Measurements from ENCODE around the gene ALDOB. TPM values are rescaled to one million over a fixed set of nuclear protein-coding genes. Genes with fewer than 3 reads are reported as not detected.

Gene ALDOB
- not detected for polyA plus RNA-seq (2012; ENCODE audit: insufficient read depth, insufficient read length)

- no peak for DNase-seq (ENCODE audit: low read depth, low spot score)
- no peak within 1 kb of the TSS for H3K4me3 ChIP-seq (ENCODE audit: low read length)
These were observed at the start of gene ALDOB for GRCh38 chr9:101435601-101436079. ALDOB (minus strand) TSS chr9:101435774; CDS start chr9:101430887, 4,887 bp downstream.

DNA sequence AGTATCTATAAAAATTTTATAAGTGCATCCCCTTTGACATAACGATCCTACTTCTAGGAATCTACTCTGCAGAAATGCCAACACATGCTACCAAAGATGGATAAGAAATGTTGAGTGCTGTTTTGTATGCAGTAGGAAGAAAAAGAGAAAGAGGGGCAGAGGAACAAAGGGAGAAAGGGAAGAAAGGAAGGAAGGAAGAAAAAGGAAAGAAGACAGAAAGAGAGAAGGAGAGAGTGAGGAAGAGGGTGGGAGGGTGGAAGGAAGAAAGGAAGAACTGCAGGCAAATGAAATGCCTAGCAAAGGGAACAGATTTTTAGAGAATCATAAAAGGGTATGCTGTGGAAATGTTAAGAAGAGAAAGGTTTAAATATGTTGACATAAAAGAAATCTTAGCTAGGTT, 48.5 kb upstream of the ALDOB start:
- DNase-seq (ENCODE audit: low read depth, low spot score): no peak
- H3K4me3 ChIP-seq (ENCODE audit: low read length): no peak overlapping the region

DNA sequence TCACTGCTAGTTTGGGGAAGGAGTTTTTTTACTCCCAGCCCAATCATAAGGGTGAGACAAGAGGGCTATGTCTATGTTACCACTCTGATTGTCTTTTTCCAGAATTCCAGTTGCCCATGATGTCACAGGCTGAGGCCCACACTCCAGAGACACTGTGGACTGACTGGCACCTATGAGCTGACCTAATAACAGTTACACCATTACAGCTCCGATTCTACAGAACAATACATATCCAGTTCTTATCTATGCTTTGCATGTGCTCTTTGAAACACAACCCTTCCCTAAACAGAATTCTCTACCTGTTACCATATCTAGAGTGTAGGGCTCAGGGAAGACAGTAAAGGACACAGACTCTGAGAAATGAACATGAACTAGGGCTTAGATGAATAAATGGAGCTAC, 45.7 kb upstream of the ALDOB start:
- H3K4me3 ChIP-seq (ENCODE audit: low read length): no peak overlapping the region
- DNase-seq (ENCODE audit: low read depth, low spot score): no peak

GRCh38 chr9:101480386-101480785, 44.8 kb upstream of the ALDOB start:
- H3K4me3 ChIP-seq (ENCODE audit: low read length): no peak overlapping the region
- DNase-seq (ENCODE audit: low read depth, low spot score): no peak

- no peak overlapping the region for H3K4me3 ChIP-seq (ENCODE audit: low read length)
- DNase-seq (ENCODE audit: low read depth, low spot score): no peak
These were observed 43.9 kb upstream of the ALDOB start for GRCh38 chr9:101479338-101480030.

DNA sequence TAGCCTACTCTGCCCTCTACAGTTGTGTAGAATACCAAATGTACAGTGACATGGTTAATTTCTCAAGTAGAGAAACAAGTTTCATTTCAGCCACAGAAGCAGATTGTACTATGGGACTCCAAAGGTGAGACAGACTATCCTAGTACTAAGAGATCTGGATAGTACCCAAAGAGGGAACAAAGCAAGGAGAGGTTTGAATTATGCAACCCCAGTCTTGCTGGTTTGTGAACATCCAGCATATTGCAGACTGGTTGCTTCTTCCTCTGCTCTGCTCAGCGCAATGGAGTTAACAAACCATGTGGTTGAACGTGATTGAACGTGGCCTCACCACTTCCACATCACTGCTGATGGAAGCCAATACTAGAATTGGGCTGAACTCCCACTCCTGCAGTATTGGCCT, 43.3 kb upstream of the ALDOB start:
- H3K4me3 ChIP-seq (ENCODE audit: low read length): no peak overlapping the region
- no peak for DNase-seq (ENCODE audit: low read depth, low spot score)

GRCh38 chr9:101478444-101478843, 42.9 kb upstream of the ALDOB start:
- no peak overlapping the region for H3K4me3 ChIP-seq (ENCODE audit: low read length)
- DNase-seq (ENCODE audit: low read depth, low spot score): no peak

DNA sequence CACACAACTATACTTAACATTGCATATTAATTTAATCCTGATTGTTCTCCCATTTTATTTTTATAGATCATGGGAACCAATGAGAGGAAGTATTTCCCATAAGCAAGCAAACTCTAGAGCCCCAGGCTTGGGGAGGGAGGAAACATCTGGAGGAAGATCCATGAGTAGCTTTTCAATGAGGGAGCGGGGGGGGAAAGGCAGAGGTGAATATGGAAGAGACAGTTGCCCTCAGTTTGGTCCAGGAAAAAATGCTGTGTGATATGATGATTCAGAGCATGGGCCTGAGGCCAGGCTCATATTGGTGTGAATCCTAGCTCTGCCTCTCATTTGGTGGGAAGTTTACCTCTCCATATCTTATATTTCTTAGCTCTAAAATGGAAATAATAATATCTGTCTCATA, 42.2 kb upstream of the ALDOB start:
- DNase-seq (ENCODE audit: low read depth, low spot score): no peak
- H3K4me3 ChIP-seq (ENCODE audit: low read length): no peak overlapping the region

DNA sequence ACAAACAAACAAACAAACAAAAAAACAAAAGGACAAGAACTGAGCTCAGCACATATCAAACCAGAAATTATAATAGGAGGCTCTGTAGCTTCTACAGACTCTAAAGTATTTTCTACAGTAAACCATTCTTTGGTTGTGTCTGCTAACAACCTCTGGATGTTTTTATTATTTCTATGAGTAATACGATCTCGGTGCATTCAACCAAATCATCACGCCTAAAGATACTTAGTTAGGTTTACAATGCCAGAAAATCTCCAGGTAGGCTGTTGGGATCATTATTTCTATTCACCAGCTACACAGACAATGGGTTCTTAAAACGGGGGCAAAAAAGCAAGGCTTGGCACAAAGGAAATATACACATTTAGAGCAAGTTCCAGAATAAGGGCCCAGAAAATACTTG, 41.6 kb upstream of the ALDOB start:
- H3K4me3 ChIP-seq (ENCODE audit: low read length): no peak overlapping the region
- no peak for DNase-seq (ENCODE audit: low read depth, low spot score)

GRCh38 chr9:101476576-101477208, 41.1 kb upstream of the ALDOB start:
- H3K4me3 ChIP-seq (ENCODE audit: low read length): no peak overlapping the region
- DNase-seq (ENCODE audit: low read depth, low spot score): no peak

- H3K4me3 ChIP-seq (ENCODE audit: low read length): no peak overlapping the region
- no peak for DNase-seq (ENCODE audit: low read depth, low spot score)
These were observed 37.3 kb upstream of the ALDOB start for GRCh38 chr9:101472891-101473290.

- H3K4me3 ChIP-seq (ENCODE audit: low read length): no peak overlapping the region
- DNase-seq (ENCODE audit: low read depth, low spot score): no peak
These were observed 35.4 kb upstream of the ALDOB start for GRCh38 chr9:101470929-101471328.

DNA sequence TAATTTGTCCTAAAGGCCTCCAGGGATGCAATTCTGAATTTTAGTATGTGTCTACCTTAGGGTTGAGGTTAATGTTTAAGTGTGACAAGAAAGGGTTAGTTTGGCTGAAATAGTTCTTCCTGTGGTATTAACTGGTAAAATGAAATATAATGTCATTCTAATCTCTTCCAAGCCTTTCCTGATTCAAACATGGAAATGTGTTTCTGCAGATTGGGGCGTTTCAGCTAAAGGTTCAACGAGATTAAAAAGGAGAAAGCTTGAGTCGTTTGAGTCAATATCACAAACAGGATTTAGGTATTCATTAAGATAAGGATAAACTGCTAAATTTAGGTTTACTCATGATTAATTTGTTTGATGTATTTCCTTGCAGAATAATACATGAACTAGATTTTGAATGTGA, 34.4 kb upstream of the ALDOB start:
- no peak overlapping the region for H3K4me3 ChIP-seq (ENCODE audit: low read length)
- no peak for DNase-seq (ENCODE audit: low read depth, low spot score)

DNA sequence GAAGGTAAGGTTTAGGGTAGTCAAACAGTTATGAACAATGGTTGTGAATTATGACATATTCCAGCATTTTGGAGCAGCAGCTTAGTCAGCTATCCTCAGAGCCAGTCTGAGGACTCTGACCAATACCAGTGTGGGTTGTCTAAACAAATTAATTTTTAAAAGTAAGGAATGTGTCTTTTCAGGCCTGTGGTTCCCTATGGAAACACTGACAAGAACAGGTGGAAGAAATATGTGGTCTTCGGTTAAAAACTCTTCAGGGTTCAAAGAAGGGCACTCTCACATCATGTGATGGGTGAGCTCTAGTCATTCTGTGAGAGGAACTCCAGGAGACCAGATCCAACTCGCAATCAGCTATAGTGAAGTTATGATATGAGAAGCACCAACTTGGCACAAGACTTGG, 33.5 kb upstream of the ALDOB start:
- no peak for DNase-seq (ENCODE audit: low read depth, low spot score)

GRCh38 chr9:101468116-101468515, 32.5 kb upstream of the ALDOB start:
- DNase-seq (ENCODE audit: low read depth, low spot score): no peak
- no peak overlapping the region for H3K4me3 ChIP-seq (ENCODE audit: low read length)

More for the DNA sequence above, 33.5 kb upstream of the ALDOB start:
- no peak overlapping the region for H3K4me3 ChIP-seq (ENCODE audit: low read length)

- no peak overlapping the region for H3K4me3 ChIP-seq (ENCODE audit: low read length)
These were observed 32.1 kb upstream of the ALDOB start for GRCh38 chr9:101467690-101468089.

DNA sequence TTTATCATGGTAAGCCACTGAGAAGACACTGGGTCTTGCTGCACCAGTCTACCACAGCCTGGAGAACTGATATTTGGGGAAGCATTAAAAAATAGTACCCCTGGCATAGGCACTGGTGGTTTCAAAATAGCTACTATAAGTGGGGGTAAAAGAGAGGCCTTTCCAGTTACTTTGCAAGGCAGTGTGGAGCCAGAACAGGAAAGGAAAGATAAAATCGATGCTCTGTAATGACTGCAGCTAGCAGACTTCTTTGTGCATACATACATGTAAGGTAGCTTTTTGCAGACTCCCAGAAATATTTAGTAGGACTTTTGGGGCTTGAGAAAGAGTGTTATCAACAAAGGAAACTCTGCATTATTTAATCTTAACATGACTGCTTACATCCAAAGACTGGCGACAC, 31.3 kb upstream of the ALDOB start:
- no peak for DNase-seq (ENCODE audit: low read depth, low spot score)
- H3K4me3 ChIP-seq (ENCODE audit: low read length): no peak overlapping the region

More at GRCh38 chr9:101467690-101468089, 32.1 kb upstream of the ALDOB start:
- DNase-seq (ENCODE audit: low read depth, low spot score): no peak

DNA sequence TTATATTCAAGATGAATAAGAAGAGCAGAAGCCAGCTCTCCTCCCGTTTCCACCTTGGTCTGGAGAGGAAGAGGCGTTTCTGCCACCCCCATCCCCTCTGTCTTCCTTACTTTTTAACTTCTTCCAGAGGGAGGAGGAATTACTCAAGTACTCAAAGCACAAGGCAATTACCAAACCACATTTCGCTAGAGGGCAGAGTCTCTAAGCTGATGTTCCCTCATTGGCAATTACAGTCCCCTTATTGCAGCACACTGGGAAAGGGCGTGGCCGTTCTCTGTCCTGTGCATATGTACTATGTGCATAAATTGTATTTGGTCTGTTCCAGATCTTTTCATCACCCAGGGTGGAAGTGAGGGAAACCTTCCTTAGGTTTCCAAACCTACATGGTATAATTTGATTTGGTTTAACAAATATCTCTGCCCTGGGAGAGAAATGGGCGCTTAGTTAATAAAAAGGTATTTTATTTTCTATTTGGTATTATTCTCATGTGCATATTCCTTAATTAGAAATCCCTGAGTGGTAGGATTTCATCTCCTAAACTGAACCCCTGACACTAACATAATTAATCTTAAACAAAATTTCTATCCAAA, 29.8 kb upstream of the ALDOB start:
- H3K4me3 ChIP-seq (ENCODE audit: low read length): no peak overlapping the region
- DNase-seq (ENCODE audit: low read depth, low spot score): peak; percentile 48

DNA sequence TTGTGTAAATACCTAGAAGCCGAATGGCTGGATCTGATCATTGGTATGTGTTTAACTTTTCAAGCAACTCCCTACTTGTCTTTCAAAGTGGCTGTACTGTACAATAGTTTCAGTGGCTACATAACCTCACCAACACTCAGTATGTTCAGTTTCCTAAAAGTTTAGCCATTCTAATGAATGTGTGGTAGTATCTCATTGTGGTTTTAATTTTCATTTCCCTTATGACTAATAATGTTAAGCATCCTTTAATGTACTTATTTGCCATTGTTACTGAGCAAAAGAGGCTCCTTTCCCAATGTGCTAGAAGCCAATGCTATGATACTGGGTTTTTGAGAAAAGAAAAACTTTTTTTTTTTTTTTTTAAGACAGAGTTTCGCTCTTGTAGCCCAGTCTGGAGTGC, 27.8 kb upstream of the ALDOB start:
- no peak overlapping the region for H3K4me3 ChIP-seq (ENCODE audit: low read length)
- no peak for DNase-seq (ENCODE audit: low read depth, low spot score)

GRCh38 chr9:101462558-101462957, 27.0 kb upstream of the ALDOB start:
- DNase-seq (ENCODE audit: low read depth, low spot score): no peak

More at GRCh38 chr9:101462558-101462957, 27.0 kb upstream of the ALDOB start:
- H3K4me3 ChIP-seq (ENCODE audit: low read length): no peak overlapping the region

Measured in Jurkat, Clone E6-1 (cell line).